ENCODE measurements around the gene RDH5. TPM values are rescaled to one million over a fixed set of nuclear protein-coding genes. Genes with fewer than 3 reads are reported as not detected.
A peak's percentile ranks its signal among the peaks of the same experiment; 100 is the strongest.

RDH5 gene
- total and polyA plus RNA-seq, 8 donors: 1.3 to 12.6 (median 3.4) TPM

DNA sequence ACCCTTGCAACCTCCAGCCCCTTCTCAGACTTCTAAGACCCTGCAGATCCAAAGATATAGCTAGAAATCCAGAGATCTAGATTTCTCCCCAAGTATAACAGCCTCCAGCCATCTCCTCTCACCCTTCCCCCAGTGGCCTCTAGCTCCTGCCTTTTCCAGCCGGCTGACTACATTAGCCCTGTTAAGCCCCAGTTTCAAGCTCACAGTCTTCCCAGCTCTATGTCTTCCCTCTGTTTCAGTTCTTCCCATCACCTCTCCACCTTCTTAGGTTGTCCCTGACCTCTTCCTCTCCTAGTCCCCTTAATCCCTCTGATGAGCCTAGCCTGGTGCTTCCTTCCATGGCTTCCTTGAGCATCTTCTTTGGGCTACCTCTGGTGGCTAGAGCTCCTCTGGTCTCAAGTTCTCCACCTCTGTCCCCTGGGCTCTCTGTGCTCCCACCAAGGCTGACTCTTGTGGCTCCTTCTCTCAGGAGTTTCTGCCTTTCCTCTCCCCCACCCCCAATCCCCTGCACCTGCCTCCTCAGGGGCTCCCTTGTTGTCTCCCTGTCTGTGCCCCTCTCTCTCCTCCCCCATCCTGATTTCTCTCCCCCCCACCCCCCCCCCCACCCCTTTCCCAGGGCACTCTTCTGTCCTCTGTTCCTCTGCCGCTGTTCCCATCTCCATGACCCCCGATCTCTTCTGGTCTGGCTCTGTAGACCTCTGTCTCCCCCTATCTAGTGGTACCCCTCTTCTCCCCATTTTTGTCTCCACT lies 21.9 kb downstream of the RDH5 start:
- TF ChIP-seq, protein P1, sequence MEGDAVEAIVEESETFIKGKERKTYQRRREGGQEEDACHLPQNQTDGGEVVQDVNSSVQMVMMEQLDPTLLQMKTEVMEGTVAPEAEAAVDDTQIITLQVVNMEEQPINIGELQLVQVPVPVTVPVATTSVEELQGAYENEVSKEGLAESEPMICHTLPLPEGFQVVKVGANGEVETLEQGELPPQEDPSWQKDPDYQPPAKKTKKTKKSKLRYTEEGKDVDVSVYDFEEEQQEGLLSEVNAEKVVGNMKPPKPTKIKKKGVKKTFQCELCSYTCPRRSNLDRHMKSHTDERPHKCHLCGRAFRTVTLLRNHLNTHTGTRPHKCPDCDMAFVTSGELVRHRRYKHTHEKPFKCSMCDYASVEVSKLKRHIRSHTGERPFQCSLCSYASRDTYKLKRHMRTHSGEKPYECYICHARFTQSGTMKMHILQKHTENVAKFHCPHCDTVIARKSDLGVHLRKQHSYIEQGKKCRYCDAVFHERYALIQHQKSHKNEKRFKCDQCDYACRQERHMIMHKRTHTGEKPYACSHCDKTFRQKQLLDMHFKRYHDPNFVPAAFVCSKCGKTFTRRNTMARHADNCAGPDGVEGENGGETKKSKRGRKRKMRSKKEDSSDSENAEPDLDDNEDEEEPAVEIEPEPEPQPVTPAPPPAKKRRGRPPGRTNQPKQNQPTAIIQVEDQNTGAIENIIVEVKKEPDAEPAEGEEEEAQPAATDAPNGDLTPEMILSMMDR (IDR thresholded peaks at IDR 0.05): no peak
- peaks cover 0 to 11% (median 3%) of the 10 kb centered on the region in 3 donors for H3K4me1 ChIP-seq
- no peaks in the 10 kb centered on the region for H3K36me3 ChIP-seq
- H3K9me3 ChIP-seq: no peaks in the 10 kb centered on the region
- H3K4me3 ChIP-seq: no peak overlapping the region
- no peak for ATAC-seq
- DNase-seq: peak in 1 of 6 donors; percentile 28
- FAIRE-seq: no peak
- no peak overlapping the region for H3K27ac ChIP-seq
- H3K27me3 ChIP-seq: no peaks in the 10 kb centered on the region
- intact Hi-C loops (cut with DNase I): loop anchor here in 1 of 3 donors (10.0 kb wide), 1 partner anchor 193 kb away; the partner anchor contains the start of gene DGKA
- 40 to 42% methylated on average over 3 of the region's 3 CpGs for WGBS, 2 donors

DNA sequence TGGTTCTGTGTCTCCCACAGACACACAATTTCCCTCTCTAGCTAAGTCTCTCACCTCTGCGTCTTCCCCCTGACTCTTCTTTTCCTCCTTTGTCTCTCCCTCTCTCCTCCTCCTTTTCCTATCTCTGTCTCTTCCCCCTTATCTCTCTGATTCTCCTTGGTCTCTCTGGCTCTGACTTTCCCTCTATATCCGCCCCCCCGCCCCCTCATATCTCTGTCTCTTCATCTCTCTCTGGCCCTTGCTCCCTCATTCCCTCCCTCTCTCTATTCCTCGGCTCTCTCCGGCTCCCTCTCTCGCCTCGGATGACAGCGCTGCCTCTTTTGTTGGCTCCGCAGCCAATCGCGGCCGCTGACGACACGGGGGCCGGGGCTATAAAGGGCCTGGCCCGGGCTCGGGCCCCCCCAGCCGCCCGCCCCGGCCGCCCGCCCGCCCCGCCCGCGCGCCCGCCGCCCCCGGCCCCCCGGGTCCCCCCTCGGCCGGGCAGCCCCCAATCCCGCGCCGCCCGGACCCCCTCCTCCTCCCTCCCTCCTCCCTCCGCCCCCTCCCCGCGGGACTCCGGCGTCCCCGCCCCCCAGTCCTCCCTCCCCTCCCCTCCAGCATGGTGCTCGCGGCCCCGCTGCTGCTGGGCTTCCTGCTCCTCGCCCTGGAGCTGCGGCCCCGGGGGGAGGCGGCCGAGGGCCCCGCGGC lies 22.7 kb downstream of the RDH5 start, which contains the start of gene GDF11:
TSS of gene GDF11 (plus strand) at position 404 of the 687 bp plus-strand sequence. CDS start at position 599, 195 bp downstream.
- DNase-seq (peak in 4 of 6 donors; percentile 49 to 81 (median 63)), ATAC-seq (peak in 3 of 4 donors; percentile 45 to 59 (median 57)), FAIRE-seq (no peak)
- Histone ChIP-seq H3K27ac (no peak within 1 kb of the TSS), H3K9me3 (no peaks in the 10 kb centered on the region), H3K27me3 (no peaks in the 10 kb centered on the region), H3K36me3 (no peaks in the 10 kb centered on the region), H3K4me3 (peak within 1 kb of the TSS; percentile 26 to 71 (median 40)), H3K4me1 (peaks cover 0 to 9% (median 3%) of the 10 kb centered on the region in 3 donors)
- intact Hi-C loops (cut with DNase I): loop anchor here in 1 of 3 donors (10.0 kb wide), 1 partner anchor 192 kb away; the partner anchor contains the start of gene DGKA
- TF ChIP-seq, protein P1 (IDR thresholded peaks at IDR 0.05): no peak
- 1% methylated on average over 14 to 36 of the region's 53 CpGs for WGBS, 2 donors

DNA sequence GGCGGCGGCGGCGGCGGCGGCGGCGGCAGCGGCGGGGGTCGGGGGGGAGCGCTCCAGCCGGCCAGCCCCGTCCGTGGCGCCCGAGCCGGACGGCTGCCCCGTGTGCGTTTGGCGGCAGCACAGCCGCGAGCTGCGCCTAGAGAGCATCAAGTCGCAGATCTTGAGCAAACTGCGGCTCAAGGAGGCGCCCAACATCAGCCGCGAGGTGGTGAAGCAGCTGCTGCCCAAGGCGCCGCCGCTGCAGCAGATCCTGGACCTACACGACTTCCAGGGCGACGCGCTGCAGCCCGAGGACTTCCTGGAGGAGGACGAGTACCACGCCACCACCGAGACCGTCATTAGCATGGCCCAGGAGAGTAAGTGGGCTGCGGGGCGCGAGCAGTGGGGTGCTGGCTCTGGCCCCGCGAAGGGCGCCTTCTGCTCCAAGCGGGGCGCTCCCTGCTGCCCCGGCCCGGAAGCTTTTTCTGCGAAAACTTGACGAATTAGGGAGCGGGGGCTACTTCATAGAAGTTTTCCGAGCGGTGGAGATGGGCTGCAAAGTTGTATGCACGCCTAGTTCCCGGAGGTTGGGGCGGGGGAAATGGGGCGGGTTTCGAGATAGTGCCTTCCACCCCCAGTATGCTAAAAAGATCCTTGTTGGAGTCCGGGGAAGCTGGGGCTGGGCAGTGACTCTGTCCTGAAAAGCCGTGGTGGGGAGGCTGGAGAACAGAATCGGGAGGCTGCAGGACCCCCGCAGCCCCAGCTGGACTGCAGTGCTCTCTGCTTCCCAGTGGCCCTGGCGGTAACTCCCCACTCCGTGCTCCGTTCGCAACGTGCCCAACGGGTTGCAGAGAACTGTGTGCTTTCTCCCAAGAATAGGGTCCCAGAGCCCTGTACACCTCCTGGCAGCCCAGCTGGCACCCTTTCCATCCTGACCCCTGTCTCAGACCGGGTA lies 23.5 kb downstream of the RDH5 start:
- DNase-seq: peak in 4 of 6 donors; percentile 32 to 87 (median 66)
- WGBS, 2 donors: 1 to 2% methylated on average over 53 to 73 of the region's 73 CpGs
- H3K36me3 ChIP-seq: no peaks in the 10 kb centered on the region
- TF ChIP-seq, protein P1 (IDR thresholded peaks at IDR 0.05): no peak
- peaks cover 0 to 7% (median 3%) of the 10 kb centered on the region in 3 donors for H3K4me1 ChIP-seq
- no peaks in the 10 kb centered on the region for H3K9me3 ChIP-seq
- peak overlapping the region; percentile 26 to 71 (median 40) for H3K4me3 ChIP-seq
- peak; percentile 42 to 60 (median 46) for ATAC-seq
- H3K27ac ChIP-seq: no peak overlapping the region
- intact Hi-C loops (cut with DNase I): loop anchor here in 1 of 3 donors (10.0 kb wide), 1 partner anchor 191 kb away; the partner anchor contains the start of gene DGKA
- H3K27me3 ChIP-seq: no peaks in the 10 kb centered on the region
- no peak for FAIRE-seq

DNA sequence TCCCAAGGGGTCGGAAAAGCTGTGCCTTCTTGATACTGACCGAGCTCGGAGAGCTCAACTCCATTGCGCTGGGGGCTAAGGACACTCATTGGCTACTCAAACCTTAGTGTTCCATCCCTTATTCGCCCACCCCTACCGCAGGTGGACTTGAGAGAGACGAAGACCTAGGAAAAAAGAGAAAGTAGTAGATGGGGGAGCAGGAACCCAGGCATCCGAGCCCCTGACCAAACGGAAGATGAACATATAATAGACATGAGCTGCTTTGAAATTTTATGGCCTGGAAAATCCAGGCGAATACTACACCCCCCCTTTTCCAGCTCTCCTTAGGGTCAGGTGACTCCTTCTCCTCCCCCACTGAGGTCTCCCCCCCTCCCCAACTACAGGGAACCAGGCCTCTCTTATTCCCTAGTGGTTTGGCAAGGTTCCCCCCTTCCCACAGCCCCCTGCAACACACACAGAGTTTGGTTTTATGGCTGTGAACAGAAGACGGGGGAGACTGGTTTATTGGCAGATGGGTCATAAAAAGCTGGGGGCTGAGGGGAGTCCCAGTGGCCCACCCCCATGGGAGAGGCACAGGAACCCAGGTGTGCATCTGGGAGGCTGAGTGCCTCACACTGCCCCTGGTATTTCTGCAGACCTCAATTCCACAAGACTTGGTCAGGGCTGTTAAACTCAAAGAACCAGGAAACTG lies 24.3 kb downstream of the RDH5 start:
- ATAC-seq (no peak), FAIRE-seq (no peak), DNase-seq (no peak)
- Histone ChIP-seq H3K27me3 (no peaks in the 10 kb centered on the region), H3K4me3 (peak overlapping the region in 2 of 4 donors; percentile 38 to 71), H3K4me1 (peaks cover 0 to 7% (median 3%) of the 10 kb centered on the region in 3 donors), H3K9me3 (no peaks in the 10 kb centered on the region), H3K36me3 (no peaks in the 10 kb centered on the region), H3K27ac (no peak overlapping the region)
- intact Hi-C loops (cut with DNase I): loop anchor here in 1 of 3 donors (10.0 kb wide), 1 partner anchor 190 kb away; the partner anchor contains the start of gene DGKA
- WGBS, 2 donors: 40 to 43% methylated on average over 11 of the region's 11 CpGs
- TF ChIP-seq, protein P1 (IDR thresholded peaks at IDR 0.05): no peak

Measured in pancreas (tissue), 10 donors.